ENCODE measurements around the gene HMCN2.

HMCN2 gene

GRCh38 chr9:130292106-130292505 lies 26.5 kb downstream of the HMCN2 start:
- no peak for DNase-seq

GRCh38 chr9:130294664-130295063 lies 29.1 kb downstream of the HMCN2 start:
- no peak for DNase-seq

- no peak for DNase-seq
Measured at GRCh38 chr9:130295431-130295830, 29.9 kb downstream of the HMCN2 start.

GRCh38 chr9:130295945-130296782 lies 30.6 kb downstream of the HMCN2 start:
- DNase-seq: no peak

- DNase-seq: no peak
Measured at GRCh38 chr9:130296783-130297055, 31.2 kb downstream of the HMCN2 start.

GRCh38 chr9:130297371-130297770 lies 31.8 kb downstream of the HMCN2 start:
- no peak for DNase-seq

GRCh38 chr9:130298662-130299279 lies 33.2 kb downstream of the HMCN2 start:
- DNase-seq: no peak

GRCh38 chr9:130299785-130300615 lies 34.4 kb downstream of the HMCN2 start:
- no peak for DNase-seq

- DNase-seq: no peak
Measured at GRCh38 chr9:130300739-130301138, 35.2 kb downstream of the HMCN2 start.

GRCh38 chr9:130301483-130302286 lies 36.1 kb downstream of the HMCN2 start:
- DNase-seq: no peak

- no peak for DNase-seq
Measured at GRCh38 chr9:130302785-130303612, 37.4 kb downstream of the HMCN2 start.

- DNase-seq: no peak
Measured at GRCh38 chr9:130303613-130304055, 38.1 kb downstream of the HMCN2 start.

GRCh38 chr9:130304116-130304515 lies 38.6 kb downstream of the HMCN2 start:
- no peak for DNase-seq

GRCh38 chr9:130304643-130305042 lies 39.1 kb downstream of the HMCN2 start:
- no peak for DNase-seq

- no peak for DNase-seq
Measured at GRCh38 chr9:130305381-130305780, 39.8 kb downstream of the HMCN2 start.

- no peak for DNase-seq
Measured at GRCh38 chr9:130306823-130307666, 41.5 kb downstream of the HMCN2 start.

GRCh38 chr9:130307667-130307943 lies 42.0 kb downstream of the HMCN2 start:
- no peak for DNase-seq

- DNase-seq: no peak
Measured at GRCh38 chr9:130308081-130308571, 42.6 kb downstream of the HMCN2 start.

- DNase-seq: no peak
Measured at GRCh38 chr9:130309689-130310455, 44.3 kb downstream of the HMCN2 start.

- DNase-seq: no peak
Measured at GRCh38 chr9:130310456-130310855, 44.9 kb downstream of the HMCN2 start.
